Measurements from ENCODE around the gene NLRP5.
A peak's percentile ranks its signal among the peaks of the same experiment; 100 is the strongest.

NLRP5 gene

GRCh38 chr19:56026769-56027168 lies 40.2 kb downstream of the NLRP5 start:
- no peak overlapping the region for H3K4me3 ChIP-seq (ENCODE audit: low read length)
- H3K27me3 ChIP-seq (ENCODE audit: low read depth, low read length), result no peaks in the 10 kb centered on the region
- no peaks in the 10 kb centered on the region for H3K9me3 ChIP-seq (ENCODE audit: insufficient read depth, low read length)
- H3K27ac ChIP-seq (ENCODE audit: low read length), result no peak overlapping the region
- no peak overlapping the region for H3K9ac ChIP-seq (ENCODE audit: low read length)
- no peak overlapping the region for H3K4me2 ChIP-seq (ENCODE audit: low read length)
- no peak overlapping the region for H2AFZ ChIP-seq (ENCODE audit: low read depth, low read length)
- no peak for TF ChIP-seq CTCF (IDR thresholded peaks at IDR 0.05; ENCODE audit: low read depth, low read length)
- no peak for TF ChIP-seq EZH2phosphoT487 (IDR thresholded peaks at IDR 0.05; ENCODE audit: low read depth)
- H4K20me1 ChIP-seq (ENCODE audit: insufficient read depth, low read length), result no peaks in the 10 kb centered on the region
- H3K36me3 ChIP-seq (replicated peaks; ENCODE audit: low read depth, low read length), result no peaks in the 10 kb centered on the region
- no peaks in the 10 kb centered on the region for H3K79me2 ChIP-seq (ENCODE audit: low read length)
- H3K4me1 ChIP-seq (ENCODE audit: low read length), result no peaks in the 10 kb centered on the region

GRCh38 chr19:56053596-56053995 lies 67.0 kb downstream of the NLRP5 start:
- Histone ChIP-seq H3K9ac (ENCODE audit: low read length) (no peak overlapping the region), H3K4me2 (ENCODE audit: low read length) (no peak overlapping the region), H3K36me3 (replicated peaks; ENCODE audit: low read depth, low read length) (no peaks in the 10 kb centered on the region), H3K79me2 (ENCODE audit: low read length) (no peaks in the 10 kb centered on the region), H2AFZ (ENCODE audit: low read depth, low read length) (no peak overlapping the region), H3K4me1 (ENCODE audit: low read length) (no peaks in the 10 kb centered on the region), H3K27ac (ENCODE audit: low read length) (no peak overlapping the region), H3K9me3 (ENCODE audit: insufficient read depth, low read length) (no peaks in the 10 kb centered on the region), H4K20me1 (ENCODE audit: insufficient read depth, low read length) (no peaks in the 10 kb centered on the region), H3K4me3 (ENCODE audit: low read length) (no peak overlapping the region), H3K27me3 (ENCODE audit: low read depth, low read length) (peaks cover 5% of the 10 kb centered on the region; the same call in 1 of the 2 replicates)
- TF ChIP-seq CTCF (IDR thresholded peaks at IDR 0.05; ENCODE audit: low read depth, low read length) (no peak), EZH2phosphoT487 (IDR thresholded peaks at IDR 0.05; ENCODE audit: low read depth) (no peak)

GRCh38 chr19:56066152-56067023 lies 79.8 kb downstream of the NLRP5 start:
- peak overlapping the region; percentile 77 for H3K4me3 ChIP-seq (ENCODE audit: low read length)
- no peak overlapping the region for H3K27ac ChIP-seq (ENCODE audit: low read length)
- peak overlapping the region; percentile 93 for H3K4me2 ChIP-seq (ENCODE audit: low read length)
- peak overlapping the region; percentile 93 for H2AFZ ChIP-seq (ENCODE audit: low read depth, low read length)
- peaks cover 11% of the 10 kb centered on the region; the same call in 1 of the 2 replicates for H3K4me1 ChIP-seq (ENCODE audit: low read length)
- H4K20me1 ChIP-seq (ENCODE audit: insufficient read depth, low read length), result no peaks in the 10 kb centered on the region
- H3K79me2 ChIP-seq (ENCODE audit: low read length), result no peaks in the 10 kb centered on the region
- peaks cover 14% of the 10 kb centered on the region for H3K27me3 ChIP-seq (ENCODE audit: low read depth, low read length)
- TF ChIP-seq CTCF (IDR thresholded peaks at IDR 0.05; ENCODE audit: low read depth, low read length) (peak; percentile 98), EZH2phosphoT487 (IDR thresholded peaks at IDR 0.05; ENCODE audit: low read depth) (no peak)
- H3K36me3 ChIP-seq (replicated peaks; ENCODE audit: low read depth, low read length), result no peaks in the 10 kb centered on the region
- H3K9ac ChIP-seq (ENCODE audit: low read length), result peak overlapping the region; percentile 26; the same call in 1 of the 2 replicates
- no peaks in the 10 kb centered on the region for H3K9me3 ChIP-seq (ENCODE audit: insufficient read depth, low read length)

GRCh38 chr19:56069642-56070041 lies 83.1 kb downstream of the NLRP5 start:
- no peak overlapping the region for H2AFZ ChIP-seq (ENCODE audit: low read depth, low read length)
- no peak for TF ChIP-seq EZH2phosphoT487 (IDR thresholded peaks at IDR 0.05; ENCODE audit: low read depth)
- TF ChIP-seq CTCF (IDR thresholded peaks at IDR 0.05; ENCODE audit: low read depth, low read length), result no peak
- no peak overlapping the region for H3K9ac ChIP-seq (ENCODE audit: low read length)
- no peak overlapping the region for H3K4me2 ChIP-seq (ENCODE audit: low read length)
- no peaks in the 10 kb centered on the region for H3K9me3 ChIP-seq (ENCODE audit: insufficient read depth, low read length)
- H3K36me3 ChIP-seq (replicated peaks; ENCODE audit: low read depth, low read length), result no peaks in the 10 kb centered on the region
- peaks cover 4% of the 10 kb centered on the region for H3K27me3 ChIP-seq (ENCODE audit: low read depth, low read length)
- no peaks in the 10 kb centered on the region for H4K20me1 ChIP-seq (ENCODE audit: insufficient read depth, low read length)
- no peak overlapping the region for H3K27ac ChIP-seq (ENCODE audit: low read length)
- peaks cover 11% of the 10 kb centered on the region; the same call in 1 of the 2 replicates for H3K4me1 ChIP-seq (ENCODE audit: low read length)
- no peaks in the 10 kb centered on the region for H3K79me2 ChIP-seq (ENCODE audit: low read length)
- H3K4me3 ChIP-seq (ENCODE audit: low read length), result no peak overlapping the region

All from OCI-LY3 (cell line).